MM.1S (cell line): ENCODE results near the gene ACBD7.

Experiments used
- EZH2 ChIP-seq: fragments of 300-600 bp; sonication (generic); optimal IDR thresholded peaks from 2 replicates; pipeline ENCODE3; 2017; ENCODE audit warnings: low read depth, mild to moderate bottlenecking, antibody characterized with exemption, low read length, mixed read lengths
- EZH2phosphoT487 ChIP-seq: fragments of 300-600 bp; sonication (generic); IDR thresholded peaks from 2 replicates; pipeline ENCODE4 v1.6.1; 2018; ENCODE audit warnings: antibody characterized with exemption, low read length
- TF ChIP-seq, protein P1 (sequence below): fragments of 300-600 bp; sonication (generic); IDR thresholded peaks from 2 replicates; pipeline ENCODE4 v1.5.1; 2016; ENCODE audit warnings: antibody characterized with exemption, low read length, mixed read lengths

DNA sequence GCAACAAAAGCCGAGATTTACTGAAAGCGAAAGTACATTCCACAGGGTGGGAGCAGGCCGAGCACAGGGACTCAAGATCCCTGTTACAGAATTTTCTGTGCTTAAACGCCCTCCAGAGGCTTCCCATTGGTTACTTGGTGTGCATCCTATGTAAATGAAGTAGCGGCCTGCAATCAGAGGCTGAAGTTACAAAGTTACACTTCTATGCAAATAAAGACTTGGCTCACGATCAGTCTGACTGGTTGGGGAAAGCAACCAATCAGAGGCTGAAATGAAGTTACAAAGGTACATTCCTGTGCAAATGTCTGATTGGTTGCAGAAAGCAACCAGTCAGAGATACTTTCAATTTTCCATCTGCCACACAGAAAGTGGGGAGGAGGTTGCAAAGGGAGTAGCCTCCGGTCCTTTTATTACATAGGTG, 4.1 kb downstream of the ACBD7 start:
- TF ChIP-seq EZH2 (no peak), EZH2phosphoT487 (no peak)
- TF ChIP-seq, protein P1, sequence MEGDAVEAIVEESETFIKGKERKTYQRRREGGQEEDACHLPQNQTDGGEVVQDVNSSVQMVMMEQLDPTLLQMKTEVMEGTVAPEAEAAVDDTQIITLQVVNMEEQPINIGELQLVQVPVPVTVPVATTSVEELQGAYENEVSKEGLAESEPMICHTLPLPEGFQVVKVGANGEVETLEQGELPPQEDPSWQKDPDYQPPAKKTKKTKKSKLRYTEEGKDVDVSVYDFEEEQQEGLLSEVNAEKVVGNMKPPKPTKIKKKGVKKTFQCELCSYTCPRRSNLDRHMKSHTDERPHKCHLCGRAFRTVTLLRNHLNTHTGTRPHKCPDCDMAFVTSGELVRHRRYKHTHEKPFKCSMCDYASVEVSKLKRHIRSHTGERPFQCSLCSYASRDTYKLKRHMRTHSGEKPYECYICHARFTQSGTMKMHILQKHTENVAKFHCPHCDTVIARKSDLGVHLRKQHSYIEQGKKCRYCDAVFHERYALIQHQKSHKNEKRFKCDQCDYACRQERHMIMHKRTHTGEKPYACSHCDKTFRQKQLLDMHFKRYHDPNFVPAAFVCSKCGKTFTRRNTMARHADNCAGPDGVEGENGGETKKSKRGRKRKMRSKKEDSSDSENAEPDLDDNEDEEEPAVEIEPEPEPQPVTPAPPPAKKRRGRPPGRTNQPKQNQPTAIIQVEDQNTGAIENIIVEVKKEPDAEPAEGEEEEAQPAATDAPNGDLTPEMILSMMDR, result no peak
